ENCODE data around the gene IBA57.
A peak's percentile ranks its signal among the peaks of the same experiment; 100 is the strongest.

The IBA57 gene

GRCh38 chr1:228148935-228149405, 16.6 kb upstream of the IBA57 start:
- no peak for DNase-seq (ENCODE audit: low spot score)
- peak overlapping the region; percentile 61 for H3K4me3 ChIP-seq
- no peak for TF ChIP-seq CTCF (IDR thresholded peaks at IDR 0.05)
- H3K27ac ChIP-seq, result peak overlapping the region; percentile 71 to 91

- TF ChIP-seq CTCF (IDR thresholded peaks at IDR 0.05), result no peak
- peak within 1 kb of the TSS; percentile 61 for H3K4me3 ChIP-seq
Measured at GRCh38 chr1:228149406-228150119, 16.0 kb upstream of the IBA57 start, which contains the start of gene GJC2. TSS of gene GJC2 (plus strand) at chr1:228149930. CDS start at chr1:228157759, 7,829 bp downstream.

GRCh38 chr1:228150120-228150460, 15.5 kb upstream of the IBA57 start:
- DNase-seq (ENCODE audit: low spot score), result no peak
- peak overlapping the region; percentile 61 for H3K4me3 ChIP-seq

More at GRCh38 chr1:228149406-228150119, 16.0 kb upstream of the IBA57 start, which contains the start of gene GJC2:
- DNase-seq (ENCODE audit: low spot score), result no peak
- peak within 1 kb of the TSS; percentile 71 to 91 for H3K27ac ChIP-seq

GRCh38 chr1:228150461-228151179, 15.0 kb upstream of the IBA57 start:
- Histone ChIP-seq H3K4me3 (peak overlapping the region; percentile 61), H3K27ac (peak overlapping the region; percentile 71 to 91)
- no peak for TF ChIP-seq CTCF (IDR thresholded peaks at IDR 0.05)
- DNase-seq (ENCODE audit: low spot score), result peak; percentile 77

More at GRCh38 chr1:228150120-228150460, 15.5 kb upstream of the IBA57 start:
- peak overlapping the region; percentile 71 to 91 for H3K27ac ChIP-seq
- TF ChIP-seq CTCF (IDR thresholded peaks at IDR 0.05), result no peak

- no peak for TF ChIP-seq CTCF (IDR thresholded peaks at IDR 0.05)
- peak overlapping the region; percentile 71 to 91 for H3K27ac ChIP-seq
- H3K4me3 ChIP-seq, result peak overlapping the region; percentile 61
- DNase-seq (ENCODE audit: low spot score), result peak; percentile 69
Measured at GRCh38 chr1:228151180-228151925, 14.3 kb upstream of the IBA57 start.

GRCh38 chr1:228152097-228152917, 13.3 kb upstream of the IBA57 start:
- H3K4me3 ChIP-seq, result no peak overlapping the region
- DNase-seq (ENCODE audit: low spot score), result no peak
- peak overlapping the region in 1 of 2 donors; percentile 91 for H3K27ac ChIP-seq
- TF ChIP-seq CTCF (IDR thresholded peaks at IDR 0.05), result no peak

Measured in coronary artery (tissue), 2 donors.